ENCODE data around the gene PNLIPRP2.

Gene PNLIPRP2

GRCh38 chr10:116598329-116598728, 22.4 kb upstream of the PNLIPRP2 start:
- DNase-seq (ENCODE audit: low read depth) = no peak
- Histone ChIP-seq H3K27me3 (replicated peaks; ENCODE audit: control insufficient read depth, insufficient read depth, low read length) (peaks cover 41% of the 10 kb centered on the region), H3K4me1 (ENCODE audit: control insufficient read depth, insufficient read depth, low read length) (peaks cover 4% of the 10 kb centered on the region)

GRCh38 chr10:116599991-116600390, 20.8 kb upstream of the PNLIPRP2 start:
- Histone ChIP-seq H3K27me3 (replicated peaks; ENCODE audit: control insufficient read depth, insufficient read depth, low read length) (peaks cover 41% of the 10 kb centered on the region), H3K9ac (ENCODE audit: low read length) (no peak overlapping the region), H3K4me1 (ENCODE audit: control insufficient read depth, insufficient read depth, low read length) (peaks cover 4% of the 10 kb centered on the region), H3K9me3 (ENCODE audit: control insufficient read depth, low read length) (no peaks in the 10 kb centered on the region), H3K36me3 (ENCODE audit: control insufficient read depth, insufficient read depth, low read length, severe bottlenecking) (no peaks in the 10 kb centered on the region), H3K4me3 (ENCODE audit: low read length) (no peak overlapping the region)
- no peak for DNase-seq (ENCODE audit: low read depth)

More at GRCh38 chr10:116598329-116598728, 22.4 kb upstream of the PNLIPRP2 start:
- Histone ChIP-seq H3K4me3 (ENCODE audit: low read length) (no peak overlapping the region), H3K36me3 (ENCODE audit: control insufficient read depth, insufficient read depth, low read length, severe bottlenecking) (no peaks in the 10 kb centered on the region), H3K9ac (ENCODE audit: low read length) (no peak overlapping the region), H3K9me3 (ENCODE audit: control insufficient read depth, low read length) (no peaks in the 10 kb centered on the region)

GRCh38 chr10:116602648-116603400, 17.9 kb upstream of the PNLIPRP2 start:
- no peaks in the 10 kb centered on the region for H3K36me3 ChIP-seq (ENCODE audit: control insufficient read depth, insufficient read depth, low read length, severe bottlenecking)
- no peak for DNase-seq (ENCODE audit: low read depth)

GRCh38 chr10:116606061-116606483, 14.7 kb upstream of the PNLIPRP2 start:
- H3K9me3 ChIP-seq (ENCODE audit: control insufficient read depth, low read length) = no peaks in the 10 kb centered on the region
- no peak overlapping the region for H3K9ac ChIP-seq (ENCODE audit: low read length)
- H3K36me3 ChIP-seq (ENCODE audit: control insufficient read depth, insufficient read depth, low read length, severe bottlenecking) = no peaks in the 10 kb centered on the region
- H3K4me3 ChIP-seq (ENCODE audit: low read length) = no peak overlapping the region
- DNase-seq (ENCODE audit: low read depth) = no peak
- no peaks in the 10 kb centered on the region for H3K4me1 ChIP-seq (ENCODE audit: control insufficient read depth, insufficient read depth, low read length)
- peaks cover 40% of the 10 kb centered on the region for H3K27me3 ChIP-seq (replicated peaks; ENCODE audit: control insufficient read depth, insufficient read depth, low read length)

More at GRCh38 chr10:116602648-116603400, 17.9 kb upstream of the PNLIPRP2 start:
- Histone ChIP-seq H3K4me1 (ENCODE audit: control insufficient read depth, insufficient read depth, low read length) (peaks cover 4% of the 10 kb centered on the region), H3K9ac (ENCODE audit: low read length) (no peak overlapping the region), H3K4me3 (ENCODE audit: low read length) (no peak overlapping the region), H3K27me3 (replicated peaks; ENCODE audit: control insufficient read depth, insufficient read depth, low read length) (peaks cover 29% of the 10 kb centered on the region), H3K9me3 (ENCODE audit: control insufficient read depth, low read length) (no peaks in the 10 kb centered on the region)

- H3K36me3 ChIP-seq (ENCODE audit: control insufficient read depth, insufficient read depth, low read length, severe bottlenecking) = no peaks in the 10 kb centered on the region
Measured at GRCh38 chr10:116607336-116607735, 13.4 kb upstream of the PNLIPRP2 start.

GRCh38 chr10:116608686-116609594, 11.8 kb upstream of the PNLIPRP2 start:
- Histone ChIP-seq H3K4me3 (ENCODE audit: low read length) (no peak overlapping the region), H3K4me1 (ENCODE audit: control insufficient read depth, insufficient read depth, low read length) (no peaks in the 10 kb centered on the region), H3K9me3 (ENCODE audit: control insufficient read depth, low read length) (no peaks in the 10 kb centered on the region), H3K36me3 (ENCODE audit: control insufficient read depth, insufficient read depth, low read length, severe bottlenecking) (no peaks in the 10 kb centered on the region), H3K9ac (ENCODE audit: low read length) (no peak overlapping the region), H3K27me3 (replicated peaks; ENCODE audit: control insufficient read depth, insufficient read depth, low read length) (peaks cover 36% of the 10 kb centered on the region)
- DNase-seq (ENCODE audit: low read depth) = no peak

More at GRCh38 chr10:116607336-116607735, 13.4 kb upstream of the PNLIPRP2 start:
- H3K9ac ChIP-seq (ENCODE audit: low read length) = no peak overlapping the region
- H3K4me3 ChIP-seq (ENCODE audit: low read length) = no peak overlapping the region
- H3K27me3 ChIP-seq (replicated peaks; ENCODE audit: control insufficient read depth, insufficient read depth, low read length) = peaks cover 36% of the 10 kb centered on the region
- H3K9me3 ChIP-seq (ENCODE audit: control insufficient read depth, low read length) = no peaks in the 10 kb centered on the region
- DNase-seq (ENCODE audit: low read depth) = no peak
- H3K4me1 ChIP-seq (ENCODE audit: control insufficient read depth, insufficient read depth, low read length) = no peaks in the 10 kb centered on the region

GRCh38 chr10:116610443-116611152, 10.2 kb upstream of the PNLIPRP2 start:
- no peaks in the 10 kb centered on the region for H3K9me3 ChIP-seq (ENCODE audit: control insufficient read depth, low read length)
- no peaks in the 10 kb centered on the region for H3K36me3 ChIP-seq (ENCODE audit: control insufficient read depth, insufficient read depth, low read length, severe bottlenecking)
- peaks cover 38% of the 10 kb centered on the region for H3K27me3 ChIP-seq (replicated peaks; ENCODE audit: control insufficient read depth, insufficient read depth, low read length)
- DNase-seq (ENCODE audit: low read depth) = no peak
- H3K4me3 ChIP-seq (ENCODE audit: low read length) = no peak overlapping the region
- H3K4me1 ChIP-seq (ENCODE audit: control insufficient read depth, insufficient read depth, low read length) = no peaks in the 10 kb centered on the region
- no peak overlapping the region for H3K9ac ChIP-seq (ENCODE audit: low read length)

GRCh38 chr10:116611153-116611545, 9.6 kb upstream of the PNLIPRP2 start:
- peaks cover 41% of the 10 kb centered on the region for H3K27me3 ChIP-seq (replicated peaks; ENCODE audit: control insufficient read depth, insufficient read depth, low read length)
- DNase-seq (ENCODE audit: low read depth) = no peak
- H3K9me3 ChIP-seq (ENCODE audit: control insufficient read depth, low read length) = no peaks in the 10 kb centered on the region
- no peak overlapping the region for H3K4me3 ChIP-seq (ENCODE audit: low read length)
- no peaks in the 10 kb centered on the region for H3K36me3 ChIP-seq (ENCODE audit: control insufficient read depth, insufficient read depth, low read length, severe bottlenecking)
- no peaks in the 10 kb centered on the region for H3K4me1 ChIP-seq (ENCODE audit: control insufficient read depth, insufficient read depth, low read length)
- no peak overlapping the region for H3K9ac ChIP-seq (ENCODE audit: low read length)

GRCh38 chr10:116612107-116612769, 8.5 kb upstream of the PNLIPRP2 start:
- no peaks in the 10 kb centered on the region for H3K4me1 ChIP-seq (ENCODE audit: control insufficient read depth, insufficient read depth, low read length)
- H3K27me3 ChIP-seq (replicated peaks; ENCODE audit: control insufficient read depth, insufficient read depth, low read length) = peaks cover 34% of the 10 kb centered on the region
- H3K9ac ChIP-seq (ENCODE audit: low read length) = no peak overlapping the region
- no peaks in the 10 kb centered on the region for H3K9me3 ChIP-seq (ENCODE audit: control insufficient read depth, low read length)
- no peak overlapping the region for H3K4me3 ChIP-seq (ENCODE audit: low read length)
- DNase-seq (ENCODE audit: low read depth) = no peak
- no peaks in the 10 kb centered on the region for H3K36me3 ChIP-seq (ENCODE audit: control insufficient read depth, insufficient read depth, low read length, severe bottlenecking)

- Histone ChIP-seq H3K4me1 (ENCODE audit: control insufficient read depth, insufficient read depth, low read length) (no peaks in the 10 kb centered on the region), H3K36me3 (ENCODE audit: control insufficient read depth, insufficient read depth, low read length, severe bottlenecking) (no peaks in the 10 kb centered on the region), H3K9me3 (ENCODE audit: control insufficient read depth, low read length) (no peaks in the 10 kb centered on the region), H3K4me3 (ENCODE audit: low read length) (no peak overlapping the region), H3K9ac (ENCODE audit: low read length) (no peak overlapping the region), H3K27me3 (replicated peaks; ENCODE audit: control insufficient read depth, insufficient read depth, low read length) (peaks cover 34% of the 10 kb centered on the region)
- DNase-seq (ENCODE audit: low read depth) = no peak
Measured at GRCh38 chr10:116613471-116613870, 7.3 kb upstream of the PNLIPRP2 start.

All from adipocyte (in vitro differentiated cells).